HCT116 (cell line): ENCODE data around the gene BTBD9. TPM values are rescaled to one million over a fixed set of nuclear protein-coding genes. Genes with fewer than 3 reads are reported as not detected.

Source experiments
- ATAC-seq: fragments of 200-7000 bp; cut with Tn5 transposase; 2 replicates; pipeline ENCODE4 v1.9.1; 2020; ENCODE audit warnings: mild to moderate bottlenecking, moderate library complexity
- BruUV-seq: library from RNA; stranded (reverse); fragments of 400-500 nt; replicated peaks from 2 replicates; lab custom pipeline; 2021; lab: Mats Ljungman, UMichigan
- CTCF ChIA-PET: fragments of 300-600 bp; sonication (Branson Sonifier 250); formaldehyde crosslinking; loops from one replicate; lab custom pipeline; 2021; ENCODE audit warnings: antibody characterized with exemption; lab: Charles Lee
- POLR2A ChIA-PET: fragments of 300-600, 350-600 bp; sonication (Branson Sonifier 250); formaldehyde crosslinking; loops from one replicate; lab custom pipeline; 2021; ENCODE audit warnings: antibody characterized with exemption; lab: Charles Lee
- RAD21 ChIA-PET, 2 experiments: fragments of 300-600 bp; sonication (Branson Sonifier 250); formaldehyde crosslinking; loops; one replicate each; lab custom pipeline; 2023; ENCODE audit warnings: low total read pairs in 2 of 2; ENCODE audit not compliant: uncharacterized antibody in 2 of 2, unreplicated experiment in 2 of 2, low non-redundant PET in 1 of 2; lab: Charles Lee
- DNase-seq: peaks from one replicate; pipeline ENCODE4 v3.0.0-alpha.2; 2010; ENCODE audit warnings: low read depth, low spot score
- H2AFZ ChIP-seq: fragments of 200-600 bp; shearing (Covaris generic), sonication (generic); 2 replicates; pipeline ENCODE4 v1.6.1; 2017; ENCODE audit warnings: low read depth, mixed run types, mixed read lengths, antibody characterized with exemption, low read length; ENCODE audit not compliant: poor library complexity, severe bottlenecking
- H3K27ac ChIP-seq: 2 replicates; pipeline ENCODE4 v1.5.1; 2012; ENCODE audit warnings: low read depth, low read length
- H3K27me3 ChIP-seq: fragments of 200-600 bp; sonication (generic); 2 replicates; pipeline ENCODE4 v1.6.1; 2016; ENCODE audit warnings: mixed run types, low read length, mixed read lengths; ENCODE audit not compliant: insufficient read depth
- H3K36me3 ChIP-seq, 2 experiments: fragments of 200-500 bp in 1 of 2; fragments of 200-600 bp in 1 of 2; sonication (Bioruptor generic) in 1 of 2; sonication (generic) in 1 of 2; 2 replicates each; pipeline versions ENCODE4 v1.5.1 to v1.6.1; 2014 to 2016; ENCODE audit warnings: low read length in 2 of 2, inconsistent platforms in 1 of 2, mixed read lengths in 1 of 2, mixed run types in 1 of 2; ENCODE audit not compliant: insufficient read depth in 2 of 2, control insufficient read depth in 1 of 2
- H3K4me1 ChIP-seq, 2 experiments: fragments of 200-600 bp in 1 of 2; sonication (generic) in 1 of 2; 2 replicates each; pipeline versions ENCODE4 v1.5.1 to v1.6.1; 2012 to 2017; ENCODE audit warnings: low read length in 2 of 2, inconsistent platforms in 1 of 2, mild to moderate bottlenecking in 1 of 2, mixed read lengths in 1 of 2, mixed run types in 1 of 2, moderate library complexity in 1 of 2; ENCODE audit not compliant: insufficient read depth in 2 of 2, control insufficient read depth in 1 of 2
- H3K4me2 ChIP-seq: fragments of 200-600 bp; sonication (generic); 2 replicates; pipeline ENCODE4 v1.6.1; 2017; ENCODE audit warnings: mixed run types, low read length, mixed read lengths
- H3K4me3 ChIP-seq, 2 experiments: fragments of 200-600 bp in 1 of 2; sonication (generic) in 1 of 2; replicated peaks in 1 of 2; 2 replicates each; pipeline ENCODE4 v1.5.1; 2011 to 2016; ENCODE audit warnings: low read length in 2 of 2, control low read depth in 1 of 2, low read depth in 1 of 2, mild to moderate bottlenecking in 1 of 2, mixed read lengths in 1 of 2, mixed run types in 1 of 2
- H3K79me2 ChIP-seq: fragments of 200-600 bp; sonication (generic); 2 replicates; pipeline ENCODE4 v1.6.1; 2017; ENCODE audit warnings: mild to moderate bottlenecking, mixed run types, low read length, moderate library complexity, mixed read lengths; ENCODE audit not compliant: insufficient read depth
- H3K9ac ChIP-seq: fragments of 200-600 bp; sonication (generic); 2 replicates; pipeline ENCODE4 v1.6.1; 2016; ENCODE audit warnings: low read length, mixed read lengths
- H3K9me2 ChIP-seq: fragments of 200-600 bp; sonication (generic), shearing (Covaris generic); 2 replicates; pipeline ENCODE4 v1.6.1; 2017; ENCODE audit warnings: mixed run types, mild to moderate bottlenecking, moderate library complexity; ENCODE audit not compliant: insufficient read depth
- H3K9me3 ChIP-seq, 2 experiments: fragments of 200-500 bp in 1 of 2; fragments of 200-600 bp in 1 of 2; sonication (Bioruptor generic) in 1 of 2; sonication (generic) in 1 of 2; 2 replicates each; pipeline ENCODE4 v1.6.1; 2014 to 2017; ENCODE audit warnings: low read length in 2 of 2, mixed read lengths in 2 of 2, inconsistent platforms in 1 of 2, low read depth in 1 of 2, mild to moderate bottlenecking in 1 of 2, mixed run types in 1 of 2, moderate library complexity in 1 of 2; ENCODE audit not compliant: control insufficient read depth in 1 of 2, insufficient read depth in 1 of 2
- H4K20me1 ChIP-seq: fragments of 200-600 bp; sonication (generic), shearing (Covaris generic); 2 replicates; pipeline ENCODE4 v1.6.1; 2017; ENCODE audit warnings: mixed run types, mild to moderate bottlenecking, moderate library complexity; ENCODE audit not compliant: insufficient read depth
- CEBPB ChIP-seq: IDR thresholded peaks from 2 replicates; pipeline ENCODE4 v1.6.1; 2012; ENCODE audit warnings: low read depth
- ELF1 ChIP-seq: IDR thresholded peaks from 2 replicates; pipeline ENCODE4 v1.6.1; 2012; ENCODE audit warnings: low read depth, borderline replicate concordance
- EZH2 ChIP-seq: fragments of 200-600 bp; sonication (generic); IDR thresholded peaks from 2 replicates; pipeline ENCODE4 v1.6.1; 2017; ENCODE audit warnings: antibody characterized with exemption, mixed run types
- MAX ChIP-seq: IDR thresholded peaks from 2 replicates; pipeline ENCODE4 v1.6.1; 2012
- POLR2A ChIP-seq: IDR thresholded peaks from 2 replicates; pipeline ENCODE4 v1.7.0; 2011; ENCODE audit warnings: borderline replicate concordance; ENCODE audit not compliant: insufficient read depth, insufficient read length; ENCODE audit errors: extremely low read depth
- REST ChIP-seq: IDR thresholded peaks from 2 replicates; pipeline ENCODE4 v1.6.1; 2012; ENCODE audit warnings: low read depth
- SRF ChIP-seq: IDR thresholded peaks from 2 replicates; pipeline ENCODE4 v1.6.1; 2012; ENCODE audit warnings: low read depth
- ZFX ChIP-seq: fragments of 450-650 bp; IDR thresholded peaks from 2 replicates; pipeline ENCODE4 v1.6.1; 2017
- ZNF274 ChIP-seq: fragments of 200-500 bp; sonication (Bioruptor generic); IDR thresholded peaks from 2 replicates; pipeline ENCODE4 v1.6.1; 2014; ENCODE audit warnings: mild to moderate bottlenecking, low read depth, low read length, inconsistent platforms
- intact Hi-C: fragments of 100-400 bp; cut with micrococcal nuclease; formaldehyde crosslinking; loops from 2 replicates; pipeline ENCODE4 v1.10.0; 2022
- total RNA-seq: library from RNA; stranded (reverse); gene quantifications from one replicate; pipeline ENCODE4 v1.2.1, GENCODE V29; 2021; ENCODE audit not compliant: unreplicated experiment

Gene BTBD9
- total RNA-seq, 1 experiment from 2014 or later: 10.9 TPM

- Histone ChIP-seq H3K79me2 (no peaks in the 10 kb centered on the region), H3K4me3 (no peak overlapping the region), H3K36me3 (no peaks in the 10 kb centered on the region), H3K4me2 (no peak overlapping the region), H4K20me1 (no peaks in the 10 kb centered on the region), H3K9ac (no peak overlapping the region), H3K9me3 (no peaks in the 10 kb centered on the region), H2AFZ (no peak overlapping the region), H3K9me2 (no peaks in the 10 kb centered on the region), H3K27ac (no peak overlapping the region), H3K4me1 (no peaks in the 10 kb centered on the region), H3K27me3 (no peaks in the 10 kb centered on the region)
- POLR2A ChIA-PET: no interaction called here
- CTCF ChIA-PET: no interaction called here
- DNase-seq (no peak), ATAC-seq (no peak)
- intact Hi-C loops: no loop called here
- RAD21 ChIA-PET: no interaction called here
- no TSS peak for BruUV-seq
- no peak for TF ChIP-seq ZNF274
- no peak for TF ChIP-seq EZH2
- TF ChIP-seq POLR2A: no peak
- TF ChIP-seq ZFX: no peak
- TF ChIP-seq SRF: no peak
- TF ChIP-seq ELF1: no peak
- TF ChIP-seq REST: no peak
- no peak for TF ChIP-seq MAX
- TF ChIP-seq CEBPB: no peak
Measured at GRCh38 chr6:38302838-38303237, 336.9 kb downstream of the BTBD9 start.
